Smooth muscle cell (in vitro differentiated cells): ENCODE measurements around the gene KCNMA1. TPM values are rescaled to one million over a fixed set of nuclear protein-coding genes. Genes with fewer than 3 reads are reported as not detected.

ENCODE experiments used
- DNase-seq: peaks from one replicate; lab custom pipeline; 2025; ENCODE audit not compliant: unreplicated experiment; lab: John Stamatoyannopoulos, UW
- H2AFZ ChIP-seq: fragments of 200-600 bp; sonication (generic); 2 replicates; pipeline ENCODE4 v1.6.0; 2016; ENCODE audit warnings: antibody characterized with exemption, low read depth, mild to moderate bottlenecking
- H3F3A ChIP-seq: fragments of 200-600 bp; sonication (generic); 2 replicates; pipeline ENCODE4 v1.6.0; 2017; ENCODE audit warnings: antibody characterized with exemption, low read depth
- H3K27ac ChIP-seq: fragments of 200-600 bp; sonication (generic); 2 replicates; pipeline ENCODE4 v1.5.1; 2016; ENCODE audit warnings: low read depth, mild to moderate bottlenecking
- H3K27me3 ChIP-seq: fragments of 200-600 bp; sonication (generic); 2 replicates; pipeline ENCODE4 v1.6.1; 2016; ENCODE audit warnings: low read depth, mild to moderate bottlenecking
- H3K36me3 ChIP-seq: fragments of 200-600 bp; sonication (generic); 2 replicates; pipeline ENCODE4 v1.5.1; 2016; ENCODE audit warnings: low read depth
- H3K4me1 ChIP-seq: fragments of 200-600 bp; sonication (generic); 2 replicates; pipeline ENCODE4 v1.5.1; 2016; ENCODE audit warnings: low read depth
- H3K4me2 ChIP-seq: fragments of 200-600 bp; sonication (generic); 2 replicates; pipeline ENCODE4 v1.6.0; 2016; ENCODE audit warnings: mild to moderate bottlenecking
- H3K4me3 ChIP-seq: fragments of 200-600 bp; sonication (generic); 2 replicates; pipeline ENCODE4 v1.5.1; 2016; ENCODE audit warnings: mild to moderate bottlenecking
- H3K79me2 ChIP-seq: fragments of 200-600 bp; sonication (generic); 2 replicates; pipeline ENCODE4 v1.6.0; 2016; ENCODE audit warnings: low read depth, mild to moderate bottlenecking
- H3K9ac ChIP-seq: fragments of 200-600 bp; sonication (generic); 2 replicates; pipeline ENCODE4 v1.6.0; 2016; ENCODE audit warnings: low read depth
- H3K9me3 ChIP-seq: fragments of 200-600 bp; sonication (generic); replicated peaks from 2 replicates; pipeline ENCODE4 v1.5.1; 2016; ENCODE audit warnings: low read depth
- H4K20me1 ChIP-seq: fragments of 200-600 bp; sonication (generic); 2 replicates; pipeline ENCODE4 v1.6.0; 2016; ENCODE audit warnings: low read depth
- CTCF ChIP-seq: fragments of 200-600 bp; sonication (generic); IDR thresholded peaks from 2 replicates; pipeline ENCODE4 v1.5.1; 2017; ENCODE audit warnings: borderline replicate concordance, mild to moderate bottlenecking, antibody characterized with exemption; ENCODE audit not compliant: insufficient read depth, poor library complexity, severe bottlenecking
- WGBS: methylation state at CpG from one replicate; pipeline ENCODE4 v1.1.7; 2016; ENCODE audit warnings: low lambda C conversion rate; 5-methylcytosine and 5-hydroxymethylcytosine counted together
- polyA plus RNA-seq: library from polyadenylated mRNA; unstranded; fragments of >200 nt; fragmentation: Nextera tagmentation; extraction: Ambion mirVana; gene quantifications from 2 replicates; pipeline ENCODE4 v1.2.1, GENCODE V29; 2016
- total RNA-seq: library from RNA; depleted of rRNA; stranded (reverse); fragments of >200 nt; gene quantifications from 2 replicates; pipeline ENCODE4 v1.2.3, GENCODE V29; 2014

KCNMA1 gene
- total and polyA plus RNA-seq, 2 experiments from 2014 or later = 9.1 to 23.4 TPM

GRCh38 chr10:77618117-77618516 is 19.5 kb downstream of the KCNMA1 start:
- DNase-seq = no peak
- no peak overlapping the region for H3K27ac ChIP-seq
- 93% methylated on average over 4 of the region's 4 CpGs for WGBS
- H3K4me2 ChIP-seq = no peak overlapping the region
- no peak for TF ChIP-seq CTCF
- no peaks in the 10 kb centered on the region for H3K79me2 ChIP-seq
- H3K4me1 ChIP-seq = no peaks in the 10 kb centered on the region
- H3K4me3 ChIP-seq = no peak overlapping the region
- H4K20me1 ChIP-seq = no peaks in the 10 kb centered on the region
- H3K9ac ChIP-seq = no peak overlapping the region
- no peaks in the 10 kb centered on the region for H3K36me3 ChIP-seq
- H3K27me3 ChIP-seq = no peaks in the 10 kb centered on the region
- no peaks in the 10 kb centered on the region for H3F3A ChIP-seq
- H2AFZ ChIP-seq = no peak overlapping the region
- H3K9me3 ChIP-seq = no peaks in the 10 kb centered on the region

- Histone ChIP-seq H3K9ac (no peak overlapping the region), H3K27ac (no peak overlapping the region), H3K9me3 (no peaks in the 10 kb centered on the region), H3K79me2 (no peaks in the 10 kb centered on the region), H2AFZ (no peak overlapping the region), H3K4me2 (no peak overlapping the region), H3K36me3 (no peaks in the 10 kb centered on the region), H3F3A (no peaks in the 10 kb centered on the region), H4K20me1 (no peaks in the 10 kb centered on the region), H3K4me3 (no peak overlapping the region), H3K27me3 (no peaks in the 10 kb centered on the region), H3K4me1 (no peaks in the 10 kb centered on the region)
- no peak for DNase-seq
- WGBS = 90% methylated on average over 5 of the region's 5 CpGs
- no peak for TF ChIP-seq CTCF
Measured at GRCh38 chr10:77616766-77617165, 20.8 kb downstream of the KCNMA1 start.

- no peak overlapping the region for H3K9ac ChIP-seq
- WGBS = 76% methylated on average over 6 of the region's 6 CpGs
- no peak for TF ChIP-seq CTCF
- H3K4me2 ChIP-seq = no peak overlapping the region
- H2AFZ ChIP-seq = no peak overlapping the region
- no peak overlapping the region for H3K4me3 ChIP-seq
- H3F3A ChIP-seq = no peaks in the 10 kb centered on the region
- no peaks in the 10 kb centered on the region for H3K79me2 ChIP-seq
- no peak overlapping the region for H3K27ac ChIP-seq
- no peaks in the 10 kb centered on the region for H3K27me3 ChIP-seq
- H3K4me1 ChIP-seq = no peaks in the 10 kb centered on the region
- no peaks in the 10 kb centered on the region for H4K20me1 ChIP-seq
- no peaks in the 10 kb centered on the region for H3K36me3 ChIP-seq
- no peaks in the 10 kb centered on the region for H3K9me3 ChIP-seq
- DNase-seq = no peak
Measured at GRCh38 chr10:77614778-77615625, 22.6 kb downstream of the KCNMA1 start.

GRCh38 chr10:77613476-77614130 is 24.0 kb downstream of the KCNMA1 start:
- H2AFZ ChIP-seq = no peak overlapping the region
- H3F3A ChIP-seq = no peaks in the 10 kb centered on the region
- no peak overlapping the region for H3K9ac ChIP-seq
- no peak for DNase-seq
- H3K27me3 ChIP-seq = no peaks in the 10 kb centered on the region
- no peak overlapping the region for H3K4me2 ChIP-seq
- no peak for TF ChIP-seq CTCF
- H4K20me1 ChIP-seq = no peaks in the 10 kb centered on the region
- 73% methylated on average over 9 of the region's 9 CpGs for WGBS
- H3K27ac ChIP-seq = no peak overlapping the region
- H3K79me2 ChIP-seq = no peaks in the 10 kb centered on the region
- no peaks in the 10 kb centered on the region for H3K4me1 ChIP-seq
- H3K9me3 ChIP-seq = no peaks in the 10 kb centered on the region
- no peak overlapping the region for H3K4me3 ChIP-seq
- H3K36me3 ChIP-seq = no peaks in the 10 kb centered on the region
